ENCODE data around the gene ZSWIM7.

- TF ChIP-seq POLR2A (IDR thresholded peaks at IDR 0.05), result no peak
- no peak for TF ChIP-seq POLR2AphosphoS5 (IDR thresholded peaks at IDR 0.05)
Observed at GRCh38 chr17:15977894-15978293, 21.6 kb downstream of the ZSWIM7 start.

Data from upper lobe of left lung (tissue), 4 donors.